ENCODE results near the gene ZNF605. TPM values are rescaled to one million over a fixed set of nuclear protein-coding genes. Genes with fewer than 3 reads are reported as not detected.
A peak's percentile ranks its signal among the peaks of the same experiment; 100 is the strongest.

The ZNF605 gene
- polyA plus RNA-seq, 4 donors, result 0.81 to 19.6 (median 2.8) TPM

- FAIRE-seq (no peak), DNase-seq (no peak)
- Histone ChIP-seq H3K27me3 (ENCODE audit: control insufficient read depth in 3 of 3, insufficient read depth in 3 of 3, low read length in 3 of 3) (no peaks in the 10 kb centered on the region), H3K4me1 (ENCODE audit: control insufficient read depth in 3 of 3, insufficient read depth in 2 of 3, low read depth in 1 of 3, low read length in 2 of 3) (no peaks in the 10 kb centered on the region), H3K27ac (ENCODE audit: low read depth in 1 of 3, low read length in 2 of 3) (no peak overlapping the region), H3K9me3 (ENCODE audit: control insufficient read depth in 2 of 2, insufficient read depth in 1 of 2, low read depth in 1 of 2, low read length in 1 of 2) (peaks cover 13 to 64% of the 10 kb centered on the region in 2 donors), H3K36me3 (ENCODE audit: control insufficient read depth in 3 of 3, insufficient read depth in 2 of 3, low read depth in 1 of 3, low read length in 3 of 3) (peaks cover 5 to 17% (median 13%) of the 10 kb centered on the region in 3 donors), H3K4me3 (ENCODE audit: low read depth in 1 of 3, low read length in 3 of 3) (no peak overlapping the region)
- WGBS, 3 donors, result 95 to 98% (median 96%) methylated on average over 8 of the region's 8 CpGs
These were observed 30.3 kb downstream of the ZNF605 start for GRCh38 chr12:132925597-132926414.

DNA sequence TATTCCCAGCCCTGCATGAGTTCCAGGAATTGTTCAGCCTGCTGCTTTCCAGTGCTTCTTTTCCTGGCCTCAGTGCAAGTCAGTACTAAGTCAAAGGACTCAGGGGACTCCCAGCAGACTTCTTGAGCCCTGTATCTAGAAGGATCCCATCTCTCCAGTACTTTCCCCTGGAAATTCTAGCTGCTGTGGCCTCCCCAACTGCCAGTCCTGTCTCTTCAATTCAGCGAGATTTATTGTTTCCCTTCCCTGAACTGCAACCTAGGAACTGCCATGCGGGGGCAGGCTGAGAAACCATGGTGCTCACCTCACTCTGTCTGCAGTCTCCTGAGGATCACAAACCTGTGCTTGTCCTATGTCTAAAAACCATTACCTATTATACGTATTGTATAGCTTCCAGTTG, 31.8 kb downstream of the ZNF605 start:
- DNase-seq (no peak), FAIRE-seq (no peak)
- WGBS, 3 donors, result 93 to 98% (median 97%) methylated on average over 3 of the region's 3 CpGs
- H3K36me3 ChIP-seq (ENCODE audit: control insufficient read depth in 3 of 3, insufficient read depth in 2 of 3, low read depth in 1 of 3, low read length in 3 of 3), result peaks cover 2 to 8% (median 7%) of the 10 kb centered on the region in 3 donors
- no peaks in the 10 kb centered on the region for H3K27me3 ChIP-seq (ENCODE audit: control insufficient read depth in 3 of 3, insufficient read depth in 3 of 3, low read length in 3 of 3)
- H3K27ac ChIP-seq (ENCODE audit: low read depth in 1 of 3, low read length in 2 of 3), result no peak overlapping the region
- no peaks in the 10 kb centered on the region for H3K4me1 ChIP-seq (ENCODE audit: control insufficient read depth in 3 of 3, insufficient read depth in 2 of 3, low read depth in 1 of 3, low read length in 2 of 3)
- H3K9me3 ChIP-seq (ENCODE audit: control insufficient read depth in 2 of 2, insufficient read depth in 1 of 2, low read depth in 1 of 2, low read length in 1 of 2), result peaks cover 11 to 63% of the 10 kb centered on the region in 2 donors
- no peak overlapping the region for H3K4me3 ChIP-seq (ENCODE audit: low read depth in 1 of 3, low read length in 3 of 3)

DNA sequence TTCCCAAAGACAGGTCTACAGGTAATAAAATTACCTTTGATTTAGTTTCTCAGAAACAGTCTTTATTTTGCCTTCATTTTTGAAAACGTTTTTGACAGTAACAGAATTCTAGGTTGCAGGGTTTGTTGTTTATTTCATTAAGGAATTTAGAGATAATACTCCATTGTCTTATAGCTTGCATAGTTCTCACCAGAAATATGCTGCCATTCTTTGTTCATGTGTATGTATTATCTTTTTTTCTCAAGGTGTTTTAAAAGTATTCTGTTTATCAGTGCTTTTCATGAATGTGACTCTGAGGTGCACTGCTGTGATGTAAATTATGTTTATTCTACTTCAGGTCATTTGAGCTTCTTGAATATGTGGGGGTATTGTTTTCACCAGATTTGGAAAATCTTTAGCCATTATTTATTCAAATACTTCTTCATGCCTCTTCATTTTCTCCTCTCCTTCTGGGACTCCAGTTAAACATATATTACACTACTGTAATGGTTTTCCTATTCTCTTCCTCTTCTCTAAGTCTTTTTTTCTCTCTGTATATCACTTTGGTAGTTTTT, 32.7 kb downstream of the ZNF605 start:
- Histone ChIP-seq H3K4me3 (ENCODE audit: low read depth in 1 of 3, low read length in 3 of 3) (no peak overlapping the region), H3K9me3 (ENCODE audit: control insufficient read depth in 2 of 2, insufficient read depth in 1 of 2, low read depth in 1 of 2, low read length in 1 of 2) (peaks cover 11 to 63% of the 10 kb centered on the region in 2 donors), H3K4me1 (ENCODE audit: control insufficient read depth in 3 of 3, insufficient read depth in 2 of 3, low read depth in 1 of 3, low read length in 2 of 3) (no peaks in the 10 kb centered on the region), H3K36me3 (ENCODE audit: control insufficient read depth in 3 of 3, insufficient read depth in 2 of 3, low read depth in 1 of 3, low read length in 3 of 3) (peaks cover 0 to 4% (median 2%) of the 10 kb centered on the region in 3 donors), H3K27me3 (ENCODE audit: control insufficient read depth in 3 of 3, insufficient read depth in 3 of 3, low read length in 3 of 3) (no peaks in the 10 kb centered on the region), H3K27ac (ENCODE audit: low read depth in 1 of 3, low read length in 2 of 3) (no peak overlapping the region)
- DNase-seq (no peak), FAIRE-seq (no peak)
- WGBS, 3 donors, result 42 to 57% (median 52%) methylated on average over 1 of the region's 1 CpG

DNA sequence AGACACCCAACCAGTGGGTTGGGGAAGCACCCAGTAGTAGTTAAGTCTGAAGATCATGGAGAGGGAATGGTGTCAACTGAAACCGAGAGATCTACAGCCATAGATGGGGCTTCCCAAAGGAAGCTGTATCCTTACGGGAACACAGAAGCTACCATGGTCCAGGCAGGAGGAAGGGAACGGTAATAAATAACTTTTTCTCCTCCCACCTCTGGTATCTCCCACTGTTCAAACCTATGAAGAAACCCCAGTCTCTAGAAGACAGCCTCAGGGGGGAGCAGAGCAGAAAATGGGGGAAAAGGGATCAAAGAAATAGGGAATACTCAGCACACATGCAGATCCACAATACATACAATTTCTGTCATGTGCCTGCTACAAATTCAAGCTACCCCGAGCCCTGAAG, 33.4 kb downstream of the ZNF605 start:
- FAIRE-seq (no peak), DNase-seq (no peak)
- 94 to 97% (median 95%) methylated on average over 4 of the region's 4 CpGs for WGBS, 3 donors
- H3K4me3 ChIP-seq (ENCODE audit: low read depth in 1 of 3, low read length in 3 of 3), result no peak overlapping the region
- H3K36me3 ChIP-seq (ENCODE audit: control insufficient read depth in 3 of 3, insufficient read depth in 2 of 3, low read depth in 1 of 3, low read length in 3 of 3), result peaks cover 0 to 4% (median 2%) of the 10 kb centered on the region in 3 donors
- no peaks in the 10 kb centered on the region for H3K4me1 ChIP-seq (ENCODE audit: control insufficient read depth in 3 of 3, insufficient read depth in 2 of 3, low read depth in 1 of 3, low read length in 2 of 3)
- no peaks in the 10 kb centered on the region for H3K27me3 ChIP-seq (ENCODE audit: control insufficient read depth in 3 of 3, insufficient read depth in 3 of 3, low read length in 3 of 3)
- H3K27ac ChIP-seq (ENCODE audit: low read depth in 1 of 3, low read length in 2 of 3), result no peak overlapping the region
- H3K9me3 ChIP-seq (ENCODE audit: control insufficient read depth in 2 of 2, insufficient read depth in 1 of 2, low read depth in 1 of 2, low read length in 1 of 2), result peaks cover 11 to 68% of the 10 kb centered on the region in 2 donors

GRCh38 chr12:132921685-132922084, 34.4 kb downstream of the ZNF605 start:
- DNase-seq (no peak), FAIRE-seq (no peak)
- no peak overlapping the region for H3K27ac ChIP-seq (ENCODE audit: low read depth in 1 of 3, low read length in 2 of 3)
- no peaks in the 10 kb centered on the region for H3K4me1 ChIP-seq (ENCODE audit: control insufficient read depth in 3 of 3, insufficient read depth in 2 of 3, low read depth in 1 of 3, low read length in 2 of 3)
- no peak overlapping the region for H3K4me3 ChIP-seq (ENCODE audit: low read depth in 1 of 3, low read length in 3 of 3)
- no peaks in the 10 kb centered on the region for H3K27me3 ChIP-seq (ENCODE audit: control insufficient read depth in 3 of 3, insufficient read depth in 3 of 3, low read length in 3 of 3)
- WGBS, 3 donors, result 75 to 84% (median 79%) methylated on average over 9 of the region's 9 CpGs
- peaks cover 11 to 76% of the 10 kb centered on the region in 2 donors for H3K9me3 ChIP-seq (ENCODE audit: control insufficient read depth in 2 of 2, insufficient read depth in 1 of 2, low read depth in 1 of 2, low read length in 1 of 2)
- H3K36me3 ChIP-seq (ENCODE audit: control insufficient read depth in 3 of 3, insufficient read depth in 2 of 3, low read depth in 1 of 3, low read length in 3 of 3), result peaks cover 0 to 4% (median 2%) of the 10 kb centered on the region in 3 donors

GRCh38 chr12:132918680-132919079, 37.4 kb downstream of the ZNF605 start:
- Histone ChIP-seq H3K4me1 (ENCODE audit: control insufficient read depth in 3 of 3, insufficient read depth in 2 of 3, low read depth in 1 of 3, low read length in 2 of 3) (no peaks in the 10 kb centered on the region), H3K4me3 (ENCODE audit: low read depth in 1 of 3, low read length in 3 of 3) (no peak overlapping the region), H3K9me3 (ENCODE audit: control insufficient read depth in 2 of 2, insufficient read depth in 1 of 2, low read depth in 1 of 2, low read length in 1 of 2) (peaks cover 7 to 66% of the 10 kb centered on the region in 2 donors), H3K27me3 (ENCODE audit: control insufficient read depth in 3 of 3, insufficient read depth in 3 of 3, low read length in 3 of 3) (no peaks in the 10 kb centered on the region), H3K27ac (ENCODE audit: low read depth in 1 of 3, low read length in 2 of 3) (no peak overlapping the region), H3K36me3 (ENCODE audit: control insufficient read depth in 3 of 3, insufficient read depth in 2 of 3, low read depth in 1 of 3, low read length in 3 of 3) (no peaks in the 10 kb centered on the region)
- FAIRE-seq, result no peak
- no peak for DNase-seq
- 95 to 98% (median 96%) methylated on average over 6 of the region's 6 CpGs for WGBS, 3 donors

DNA sequence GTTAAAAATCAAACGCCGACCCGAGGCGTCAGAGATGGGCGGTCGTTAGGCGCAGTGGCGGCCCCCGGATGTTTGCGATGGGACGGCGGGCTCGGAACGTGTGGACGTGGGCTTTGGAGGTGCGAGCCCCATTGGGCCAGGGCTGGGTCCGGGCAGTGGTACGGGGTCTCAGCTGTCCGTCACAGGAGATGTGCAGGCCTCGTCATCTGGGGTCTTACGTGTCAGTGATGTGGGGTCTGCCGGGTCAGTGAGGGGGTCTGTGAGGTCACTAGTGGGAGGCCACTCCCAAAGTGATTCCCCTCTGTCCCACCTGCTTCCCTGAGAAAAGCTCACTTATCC, 47.1 kb downstream of the ZNF605 start:
- FAIRE-seq (no peak), DNase-seq (no peak)
- H3K27ac ChIP-seq (ENCODE audit: low read depth in 1 of 3, low read length in 2 of 3), result peak overlapping the region; percentile 15 to 87 (median 42)
- peaks cover 0 to 27% (median 5%) of the 10 kb centered on the region in 3 donors for H3K27me3 ChIP-seq (ENCODE audit: control insufficient read depth in 3 of 3, insufficient read depth in 3 of 3, low read length in 3 of 3)
- H3K4me3 ChIP-seq (ENCODE audit: low read depth in 1 of 3, low read length in 3 of 3), result peak overlapping the region in 2 of 3 donors; percentile 41 to 46
- no peaks in the 10 kb centered on the region for H3K36me3 ChIP-seq (ENCODE audit: control insufficient read depth in 3 of 3, insufficient read depth in 2 of 3, low read depth in 1 of 3, low read length in 3 of 3)
- H3K4me1 ChIP-seq (ENCODE audit: control insufficient read depth in 3 of 3, insufficient read depth in 2 of 3, low read depth in 1 of 3, low read length in 2 of 3), result peaks cover 0 to 9% (median 0%) of the 10 kb centered on the region in 3 donors
- WGBS, 3 donors, result 2 to 19% (median 7%) methylated on average over 21 to 22 of the region's 22 CpGs
- H3K9me3 ChIP-seq (ENCODE audit: control insufficient read depth in 2 of 2, insufficient read depth in 1 of 2, low read depth in 1 of 2, low read length in 1 of 2), result peaks cover 0 to 34% of the 10 kb centered on the region in 2 donors

DNA sequence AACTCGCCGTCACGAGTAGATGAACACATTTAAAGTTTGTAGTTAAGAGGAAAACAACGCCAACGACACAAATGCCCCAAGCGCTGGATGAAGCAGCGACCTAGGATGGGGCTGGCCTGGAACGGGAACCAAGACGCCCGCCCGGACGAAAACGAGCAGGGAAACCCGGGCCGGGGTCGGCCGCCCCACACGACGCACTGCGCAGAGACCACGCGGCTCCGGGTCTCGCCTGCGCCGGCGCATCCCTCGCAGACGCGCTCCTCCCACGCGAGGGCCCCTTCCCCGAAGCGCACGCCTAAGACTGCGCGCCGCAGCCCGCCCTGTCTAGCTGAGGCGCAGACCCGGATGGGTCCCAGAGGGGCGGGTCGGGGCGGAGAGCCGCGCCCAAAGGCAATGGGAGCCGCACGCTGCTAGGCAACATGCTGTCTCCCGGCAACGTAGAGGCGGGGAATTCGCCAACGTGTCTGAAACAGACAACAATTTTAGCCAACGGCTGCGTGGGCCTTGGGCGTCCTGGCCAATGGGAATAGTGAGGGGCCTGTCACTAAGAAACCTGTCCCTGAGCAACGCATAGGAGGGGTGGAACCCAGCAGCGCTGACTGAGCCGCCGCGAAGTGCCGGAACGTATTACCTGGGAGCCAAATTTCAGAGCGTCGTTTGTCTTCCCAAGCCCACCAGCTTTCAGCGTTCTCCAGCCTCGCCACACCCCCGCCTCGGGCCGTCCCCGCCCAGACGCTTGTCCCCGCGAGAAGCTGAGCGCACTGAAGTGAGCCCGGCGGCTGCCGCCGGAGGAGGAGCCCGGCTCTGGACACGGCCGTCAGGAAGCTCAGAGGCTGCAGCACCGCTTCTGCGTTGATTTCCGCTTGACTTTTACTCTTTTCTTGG, 47.7 kb downstream of the ZNF605 start:
- Histone ChIP-seq H3K4me1 (ENCODE audit: control insufficient read depth in 3 of 3, insufficient read depth in 2 of 3, low read depth in 1 of 3, low read length in 2 of 3) (peaks cover 0 to 9% (median 0%) of the 10 kb centered on the region in 3 donors), H3K9me3 (ENCODE audit: control insufficient read depth in 2 of 2, insufficient read depth in 1 of 2, low read depth in 1 of 2, low read length in 1 of 2) (peaks cover 0 to 33% of the 10 kb centered on the region in 2 donors), H3K27ac (ENCODE audit: low read depth in 1 of 3, low read length in 2 of 3) (peak overlapping the region; percentile 15 to 87 (median 42)), H3K4me3 (ENCODE audit: low read depth in 1 of 3, low read length in 3 of 3) (peak overlapping the region in 2 of 3 donors; percentile 41 to 46), H3K36me3 (ENCODE audit: control insufficient read depth in 3 of 3, insufficient read depth in 2 of 3, low read depth in 1 of 3, low read length in 3 of 3) (no peaks in the 10 kb centered on the region), H3K27me3 (ENCODE audit: control insufficient read depth in 3 of 3, insufficient read depth in 3 of 3, low read length in 3 of 3) (peaks cover 0 to 27% (median 5%) of the 10 kb centered on the region in 3 donors)
- WGBS, 3 donors, result 2 to 15% (median 11%) methylated on average over 78 to 85 of the region's 85 CpGs
- no peak for FAIRE-seq
- DNase-seq, result peak; percentile 80 to 96

Data from small intestine (tissue), 7 donors.